Uterus (tissue), 2 donors: ENCODE measurements around the gene KCNH2.

Source experiments
- CTCF ChIP-seq, 4 experiments: fragments of 200-600 bp in 2 of 4; fragments of 450-650 bp in 2 of 4; sonication (generic) in 2 of 4; IDR thresholded peaks; one replicate each; pipeline ENCODE4 v1.5.1; 2016 to 2019; ENCODE audit warnings: antibody characterized with exemption in 4 of 4, mild to moderate bottlenecking in 2 of 4, moderate library complexity in 1 of 4
- POLR2A ChIP-seq, 2 donors: fragments of 450-650 bp; IDR thresholded peaks; one replicate each; pipeline ENCODE4 v1.6.1; 2016; ENCODE audit warnings: antibody characterized with exemption in 2 of 2, mild to moderate bottlenecking in 1 of 2, moderate library complexity in 1 of 2

- TF ChIP-seq CTCF (IDR thresholded peaks at IDR 0.05) (no peak), POLR2A (IDR thresholded peaks at IDR 0.05) (no peak)
Observed at GRCh38 chr7:150923802-150924201, 54.3 kb downstream of the KCNH2 start.
